ENCODE results near the gene NHLRC4.

NHLRC4 gene

DNA sequence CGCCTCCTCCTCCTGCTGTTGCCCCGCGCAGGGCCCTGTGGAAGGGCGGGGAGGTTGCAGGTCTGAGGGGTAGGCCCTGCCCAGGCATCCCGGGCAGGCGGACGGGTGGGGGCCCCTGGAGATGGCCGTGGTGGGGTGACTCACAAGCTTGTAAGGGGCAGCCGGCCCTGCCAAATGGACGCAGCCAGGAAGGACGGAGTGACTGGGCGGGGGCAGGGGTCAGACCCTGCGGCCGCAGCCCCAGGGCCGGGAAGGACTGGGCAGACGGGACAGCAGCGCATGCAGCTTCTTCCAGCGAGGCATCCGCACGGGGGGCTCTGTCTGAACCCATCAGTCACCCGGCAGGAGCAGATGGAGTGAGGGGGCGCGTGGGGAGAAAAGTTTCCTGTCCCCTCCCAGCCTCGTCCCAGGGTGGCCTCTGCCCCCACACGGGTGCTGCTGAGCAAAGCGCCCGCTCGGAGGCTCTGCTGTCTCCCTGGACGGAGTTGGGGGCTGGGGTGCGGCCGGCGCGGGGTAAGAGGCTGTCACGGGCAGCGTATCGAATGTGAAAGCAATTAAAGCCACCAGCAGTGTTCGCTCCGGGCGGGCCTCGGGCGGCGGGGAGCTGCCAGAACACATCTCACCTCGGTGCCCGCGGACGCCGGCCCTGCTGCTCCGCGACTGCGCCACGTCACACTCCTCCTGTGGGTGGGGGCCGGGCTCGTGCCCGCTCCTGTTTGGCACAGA is 12.0 kb upstream of the NHLRC4 start (continued):
- TF ChIP-seq ZNF324 (tag by site-specific recombination; IDR thresholded peaks at IDR 0.05) (no peak), ZFP3 (tag by site-specific recombination; IDR thresholded peaks at IDR 0.05; ENCODE audit: low read depth) (no peak), FEZF1 (tag by site-specific recombination; IDR thresholded peaks at IDR 0.05) (no peak), ZNF266 (tag by site-specific recombination; IDR thresholded peaks at IDR 0.05; ENCODE audit: low read depth) (no peak)
- TF ChIP-seq, protein P1, sequence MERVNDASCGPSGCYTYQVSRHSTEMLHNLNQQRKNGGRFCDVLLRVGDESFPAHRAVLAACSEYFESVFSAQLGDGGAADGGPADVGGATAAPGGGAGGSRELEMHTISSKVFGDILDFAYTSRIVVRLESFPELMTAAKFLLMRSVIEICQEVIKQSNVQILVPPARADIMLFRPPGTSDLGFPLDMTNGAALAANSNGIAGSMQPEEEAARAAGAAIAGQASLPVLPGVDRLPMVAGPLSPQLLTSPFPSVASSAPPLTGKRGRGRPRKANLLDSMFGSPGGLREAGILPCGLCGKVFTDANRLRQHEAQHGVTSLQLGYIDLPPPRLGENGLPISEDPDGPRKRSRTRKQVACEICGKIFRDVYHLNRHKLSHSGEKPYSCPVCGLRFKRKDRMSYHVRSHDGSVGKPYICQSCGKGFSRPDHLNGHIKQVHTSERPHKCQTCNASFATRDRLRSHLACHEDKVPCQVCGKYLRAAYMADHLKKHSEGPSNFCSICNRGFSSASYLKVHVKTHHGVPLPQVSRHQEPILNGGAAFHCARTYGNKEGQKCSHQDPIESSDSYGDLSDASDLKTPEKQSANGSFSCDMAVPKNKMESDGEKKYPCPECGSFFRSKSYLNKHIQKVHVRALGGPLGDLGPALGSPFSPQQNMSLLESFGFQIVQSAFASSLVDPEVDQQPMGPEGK (tag by site-specific recombination; IDR thresholded peaks at IDR 0.05) = no peak; the same call in 1 of the 2 replicates

DNA sequence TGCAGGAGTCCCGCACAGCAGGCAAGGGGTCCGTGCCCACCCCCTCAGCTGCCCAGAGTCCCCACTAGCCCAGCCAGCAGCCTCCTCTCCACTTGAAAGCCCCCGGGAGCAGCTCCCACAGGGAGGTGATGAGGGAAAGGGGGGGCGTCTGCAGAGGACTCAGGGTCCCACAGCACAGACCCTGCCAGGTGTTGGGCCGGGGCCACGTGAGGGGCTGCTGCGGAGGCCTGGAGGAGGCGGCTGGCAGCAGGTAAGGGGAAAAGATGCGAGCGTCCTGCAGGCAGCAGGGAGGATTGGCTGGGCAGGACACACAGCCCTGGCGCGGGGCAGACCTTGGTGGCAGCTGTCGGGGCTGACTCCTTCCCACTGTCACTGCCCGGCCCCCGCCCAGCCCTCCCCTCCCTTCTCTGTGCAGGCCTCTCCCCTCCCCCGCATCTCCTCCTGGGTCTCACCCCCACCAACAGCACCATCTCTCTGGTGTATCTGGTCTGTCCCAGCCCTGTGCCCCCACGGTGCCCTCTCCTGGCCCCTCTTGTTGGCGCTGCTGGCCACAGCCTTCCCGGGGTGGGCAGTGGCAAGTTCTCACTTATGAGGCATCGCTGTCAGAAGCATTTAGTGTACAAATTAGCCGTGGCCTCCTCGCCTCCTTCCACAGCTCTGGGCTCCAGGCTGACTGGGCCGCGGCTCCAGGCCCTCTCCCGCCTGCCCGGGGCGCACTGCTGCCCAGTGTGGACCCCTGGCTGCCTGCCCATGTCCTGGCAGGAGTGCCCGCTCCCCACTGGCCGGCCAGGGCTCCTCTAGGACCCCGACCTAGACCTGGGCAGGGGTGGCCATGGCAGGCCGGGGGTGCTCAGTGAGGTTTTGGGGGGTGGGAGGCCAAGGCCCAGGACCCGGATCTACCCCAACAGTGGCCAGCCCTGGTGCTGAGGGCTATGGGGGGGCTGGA is 11.0 kb upstream of the NHLRC4 start:
- Histone ChIP-seq H3K4me1 (ENCODE audit: control insufficient read depth, insufficient read depth, low read length) (no peaks in the 10 kb centered on the region; the same call in 1 of the 2 replicates), H3K9me3 (ENCODE audit: control insufficient read depth, insufficient read depth, low read depth, low read length) (no peaks in the 10 kb centered on the region), H3K36me3 (ENCODE audit: control insufficient read depth in 2 of 2, insufficient read depth in 1 of 2, low read length in 2 of 2) (peaks cover 0 to 16% of the 10 kb centered on the region in 2 experiments; a peak in 1 of 3 replicates), H3K27ac (ENCODE audit: extremely low read depth, low read depth, low read length) (no peak overlapping the region), H3K4me3 (ENCODE audit: low read depth, low read length) (no peak overlapping the region)
- TF ChIP-seq, protein P1 (tag by site-specific recombination; IDR thresholded peaks at IDR 0.05) = 0 out of 2 replicates have a peak, but pooled peaks have one; percentile 24
- TF ChIP-seq KLF1 (tag by site-specific recombination; IDR thresholded peaks at IDR 0.05) (peak; percentile 26; the same call in 1 of the 2 replicates), ZBTB17 (tag by site-specific recombination; IDR thresholded peaks at IDR 0.05) (peak; percentile 37; the same call in 1 of the 2 replicates), ZNF202 (tag by site-specific recombination; IDR thresholded peaks at IDR 0.05; ENCODE audit: borderline replicate concordance) (no peak), GLIS2 (tag by site-specific recombination; IDR thresholded peaks at IDR 0.05) (peak; percentile 10; the same call in 1 of the 2 replicates), BCL11A (tag by site-specific recombination; IDR thresholded peaks at IDR 0.05; ENCODE audit: low read depth) (peak; percentile 50; the same call in 1 of the 2 replicates)
- TF ChIP-seq, protein P2, sequence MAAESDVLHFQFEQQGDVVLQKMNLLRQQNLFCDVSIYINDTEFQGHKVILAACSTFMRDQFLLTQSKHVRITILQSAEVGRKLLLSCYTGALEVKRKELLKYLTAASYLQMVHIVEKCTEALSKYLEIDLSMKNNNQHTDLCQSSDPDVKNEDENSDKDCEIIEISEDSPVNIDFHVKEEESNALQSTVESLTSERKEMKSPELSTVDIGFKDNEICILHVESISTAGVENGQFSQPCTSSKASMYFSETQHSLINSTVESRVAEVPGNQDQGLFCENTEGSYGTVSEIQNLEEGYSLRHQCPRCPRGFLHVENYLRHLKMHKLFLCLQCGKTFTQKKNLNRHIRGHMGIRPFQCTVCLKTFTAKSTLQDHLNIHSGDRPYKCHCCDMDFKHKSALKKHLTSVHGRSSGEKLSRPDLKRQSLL (tag by site-specific recombination; IDR thresholded peaks at IDR 0.05) = 0 out of 2 replicates have a peak, but pooled peaks have one; percentile 20
- TF ChIP-seq, protein P3, sequence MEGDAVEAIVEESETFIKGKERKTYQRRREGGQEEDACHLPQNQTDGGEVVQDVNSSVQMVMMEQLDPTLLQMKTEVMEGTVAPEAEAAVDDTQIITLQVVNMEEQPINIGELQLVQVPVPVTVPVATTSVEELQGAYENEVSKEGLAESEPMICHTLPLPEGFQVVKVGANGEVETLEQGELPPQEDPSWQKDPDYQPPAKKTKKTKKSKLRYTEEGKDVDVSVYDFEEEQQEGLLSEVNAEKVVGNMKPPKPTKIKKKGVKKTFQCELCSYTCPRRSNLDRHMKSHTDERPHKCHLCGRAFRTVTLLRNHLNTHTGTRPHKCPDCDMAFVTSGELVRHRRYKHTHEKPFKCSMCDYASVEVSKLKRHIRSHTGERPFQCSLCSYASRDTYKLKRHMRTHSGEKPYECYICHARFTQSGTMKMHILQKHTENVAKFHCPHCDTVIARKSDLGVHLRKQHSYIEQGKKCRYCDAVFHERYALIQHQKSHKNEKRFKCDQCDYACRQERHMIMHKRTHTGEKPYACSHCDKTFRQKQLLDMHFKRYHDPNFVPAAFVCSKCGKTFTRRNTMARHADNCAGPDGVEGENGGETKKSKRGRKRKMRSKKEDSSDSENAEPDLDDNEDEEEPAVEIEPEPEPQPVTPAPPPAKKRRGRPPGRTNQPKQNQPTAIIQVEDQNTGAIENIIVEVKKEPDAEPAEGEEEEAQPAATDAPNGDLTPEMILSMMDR (tag by site-specific recombination; IDR thresholded peaks at IDR 0.05) = no peak
- ChIA-PET CTCF (no interaction called here), POLR2A (interaction anchor here (0.9 to 1.2 kb wide), 2 partner anchors 11 to 15 kb away, joined by 3 to 4 read pairs; partner anchors contain the start of gene NHLRC4)

All from HEK293 (cell line).